Chondrocyte (in vitro differentiated cells): Measurements from ENCODE around the gene GAST. TPM values are rescaled to one million over a fixed set of nuclear protein-coding genes. Genes with fewer than 3 reads are reported as not detected.
A peak's percentile ranks its signal among the peaks of the same experiment; 100 is the strongest.

Experiments
- DNase-seq: peaks from one replicate; pipeline ENCODE4 v3.0.0; 2021; ENCODE audit warnings: mixed read lengths, low spot score
- H3K27ac Mint-ChIP-seq: one replicate; pipeline ENCODE4 v1.8.0; 2021; ENCODE audit warnings: mild to moderate bottlenecking, moderate library complexity, mixed read lengths; ENCODE audit not compliant: unreplicated experiment
- H3K27me3 Mint-ChIP-seq: 2 replicates; pipeline ENCODE4 v1.8.0; 2021; ENCODE audit warnings: low read depth, mixed read lengths
- H3K36me3 Mint-ChIP-seq: 2 replicates; pipeline ENCODE4 v1.8.0; 2021; ENCODE audit warnings: low read depth, mixed read lengths
- H3K4me1 Mint-ChIP-seq: 2 replicates; pipeline ENCODE4 v1.8.0; 2021; ENCODE audit warnings: low read depth, mild to moderate bottlenecking, mixed read lengths
- H3K4me3 Mint-ChIP-seq: one replicate; pipeline ENCODE4 v1.8.0; 2021; ENCODE audit warnings: mild to moderate bottlenecking, moderate library complexity, mixed read lengths; ENCODE audit not compliant: unreplicated experiment
- H3K9me3 Mint-ChIP-seq: 2 replicates; pipeline ENCODE4 v1.8.0; 2021; ENCODE audit warnings: low read depth, mixed read lengths
- CTCF ChIP-seq: fragments of 200-600 bp; sonication (generic); IDR thresholded peaks from 2 replicates; pipeline ENCODE4 v1.5.0; 2021; ENCODE audit warnings: antibody characterized with exemption, mild to moderate bottlenecking, moderate library complexity
- total RNA-seq: library from RNA; stranded (reverse); gene quantifications from 3 replicates; pipeline ENCODE4 v1.2.1, GENCODE V29; 2021

GAST gene
- total RNA-seq, 1 donor from 2014 or later, result not detected

- Mint-ChIP-seq H3K36me3 (peaks cover 18% of the 10 kb centered on the region), H3K9me3 (peaks cover 3% of the 10 kb centered on the region), H3K27ac (no peak overlapping the region), H3K27me3 (no peaks in the 10 kb centered on the region), H3K4me3 (no peak overlapping the region), H3K4me1 (peaks cover 22% of the 10 kb centered on the region)
- DNase-seq, result no peak
- no peak for TF ChIP-seq CTCF
Observed at GRCh38 chr17:41686281-41686680, 25.9 kb upstream of the GAST start.

- no peak for DNase-seq
- H3K36me3 Mint-ChIP-seq, result peaks cover 33% of the 10 kb centered on the region
- no peaks in the 10 kb centered on the region for H3K27me3 Mint-ChIP-seq
- peaks cover 3% of the 10 kb centered on the region for H3K9me3 Mint-ChIP-seq
- H3K4me1 Mint-ChIP-seq, result peaks cover 25% of the 10 kb centered on the region
- peak; percentile 70 for TF ChIP-seq CTCF
- peak overlapping the region; percentile 99 for H3K27ac Mint-ChIP-seq
- H3K4me3 Mint-ChIP-seq, result peak overlapping the region; percentile 95
Observed at GRCh38 chr17:41687828-41688640, 24.1 kb upstream of the GAST start.

- Mint-ChIP-seq H3K4me3 (peak within 1 kb of the TSS; percentile 95), H3K4me1 (peaks cover 25% of the 10 kb centered on the region), H3K9me3 (peaks cover 3% of the 10 kb centered on the region), H3K27me3 (no peaks in the 10 kb centered on the region), H3K36me3 (peaks cover 33% of the 10 kb centered on the region), H3K27ac (peak within 1 kb of the TSS; percentile 99)
- peak; percentile 99 for DNase-seq
- TF ChIP-seq CTCF, result no peak
Observed at GRCh38 chr17:41688641-41689496, 23.3 kb upstream of the GAST start, which contains the start of gene EIF1. Gene EIF1, plus strand, starts transcription at chr17:41688885. Its CDS starts 154 bp downstream, at chr17:41689039.

- peaks cover 25% of the 10 kb centered on the region for H3K4me1 Mint-ChIP-seq
- peaks cover 33% of the 10 kb centered on the region for H3K36me3 Mint-ChIP-seq
- peak overlapping the region; percentile 95 for H3K4me3 Mint-ChIP-seq
- TF ChIP-seq CTCF, result peak; percentile 91
- no peak for DNase-seq
- H3K27ac Mint-ChIP-seq, result peak overlapping the region; percentile 99
- peaks cover 3% of the 10 kb centered on the region for H3K9me3 Mint-ChIP-seq
- no peaks in the 10 kb centered on the region for H3K27me3 Mint-ChIP-seq
Observed at GRCh38 chr17:41689497-41690299, 22.4 kb upstream of the GAST start.
